ENCODE measurements around the gene ITPK1. TPM values are rescaled to one million over a fixed set of nuclear protein-coding genes. Genes with fewer than 3 reads are reported as not detected.

ITPK1 gene
- total RNA-seq, 1 donor from 2014 or later = 43.0 TPM

DNA sequence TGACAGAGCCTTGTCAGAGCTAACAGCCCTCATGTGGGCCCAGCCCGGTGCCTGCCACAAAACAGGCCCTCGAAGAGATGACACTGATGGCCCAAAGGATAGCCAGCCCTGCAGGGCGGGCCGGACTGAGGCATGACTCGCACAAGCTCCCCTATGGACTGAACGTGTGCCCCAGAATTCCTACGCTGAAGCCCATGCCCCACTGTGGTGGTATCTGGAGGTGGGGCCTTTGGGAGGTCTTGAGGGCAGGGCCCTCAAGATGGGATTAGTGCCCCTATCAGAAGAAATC, 154.2 kb downstream of the ITPK1 start:
- ATAC-seq (ENCODE audit: low read depth) (no peak), DNase-seq (no peak)
- ChIA-PET POLR2A (no interaction called here), CTCF (interaction anchor here (0.8 kb wide), 1 partner anchor 9 kb away, joined by 3 read pairs; no protein-coding TSS in a partner anchor)
- TF ChIP-seq, protein P1, sequence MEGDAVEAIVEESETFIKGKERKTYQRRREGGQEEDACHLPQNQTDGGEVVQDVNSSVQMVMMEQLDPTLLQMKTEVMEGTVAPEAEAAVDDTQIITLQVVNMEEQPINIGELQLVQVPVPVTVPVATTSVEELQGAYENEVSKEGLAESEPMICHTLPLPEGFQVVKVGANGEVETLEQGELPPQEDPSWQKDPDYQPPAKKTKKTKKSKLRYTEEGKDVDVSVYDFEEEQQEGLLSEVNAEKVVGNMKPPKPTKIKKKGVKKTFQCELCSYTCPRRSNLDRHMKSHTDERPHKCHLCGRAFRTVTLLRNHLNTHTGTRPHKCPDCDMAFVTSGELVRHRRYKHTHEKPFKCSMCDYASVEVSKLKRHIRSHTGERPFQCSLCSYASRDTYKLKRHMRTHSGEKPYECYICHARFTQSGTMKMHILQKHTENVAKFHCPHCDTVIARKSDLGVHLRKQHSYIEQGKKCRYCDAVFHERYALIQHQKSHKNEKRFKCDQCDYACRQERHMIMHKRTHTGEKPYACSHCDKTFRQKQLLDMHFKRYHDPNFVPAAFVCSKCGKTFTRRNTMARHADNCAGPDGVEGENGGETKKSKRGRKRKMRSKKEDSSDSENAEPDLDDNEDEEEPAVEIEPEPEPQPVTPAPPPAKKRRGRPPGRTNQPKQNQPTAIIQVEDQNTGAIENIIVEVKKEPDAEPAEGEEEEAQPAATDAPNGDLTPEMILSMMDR (IDR thresholded peaks at IDR 0.05) = no peak
- H3K27me3 Mint-ChIP-seq = no peaks in the 10 kb centered on the region
- H3K27ac Mint-ChIP-seq = no peak overlapping the region
- no peaks in the 10 kb centered on the region for H3K9me3 Mint-ChIP-seq
- H3K4me1 Mint-ChIP-seq = peaks cover 4% of the 10 kb centered on the region
- no peak overlapping the region for H3K4me3 Mint-ChIP-seq
- peaks cover 51% of the 10 kb centered on the region for H3K36me3 Mint-ChIP-seq (ENCODE audit: low read depth)
- intact Hi-C loops (cut with micrococcal nuclease) = no loop called here

DNA sequence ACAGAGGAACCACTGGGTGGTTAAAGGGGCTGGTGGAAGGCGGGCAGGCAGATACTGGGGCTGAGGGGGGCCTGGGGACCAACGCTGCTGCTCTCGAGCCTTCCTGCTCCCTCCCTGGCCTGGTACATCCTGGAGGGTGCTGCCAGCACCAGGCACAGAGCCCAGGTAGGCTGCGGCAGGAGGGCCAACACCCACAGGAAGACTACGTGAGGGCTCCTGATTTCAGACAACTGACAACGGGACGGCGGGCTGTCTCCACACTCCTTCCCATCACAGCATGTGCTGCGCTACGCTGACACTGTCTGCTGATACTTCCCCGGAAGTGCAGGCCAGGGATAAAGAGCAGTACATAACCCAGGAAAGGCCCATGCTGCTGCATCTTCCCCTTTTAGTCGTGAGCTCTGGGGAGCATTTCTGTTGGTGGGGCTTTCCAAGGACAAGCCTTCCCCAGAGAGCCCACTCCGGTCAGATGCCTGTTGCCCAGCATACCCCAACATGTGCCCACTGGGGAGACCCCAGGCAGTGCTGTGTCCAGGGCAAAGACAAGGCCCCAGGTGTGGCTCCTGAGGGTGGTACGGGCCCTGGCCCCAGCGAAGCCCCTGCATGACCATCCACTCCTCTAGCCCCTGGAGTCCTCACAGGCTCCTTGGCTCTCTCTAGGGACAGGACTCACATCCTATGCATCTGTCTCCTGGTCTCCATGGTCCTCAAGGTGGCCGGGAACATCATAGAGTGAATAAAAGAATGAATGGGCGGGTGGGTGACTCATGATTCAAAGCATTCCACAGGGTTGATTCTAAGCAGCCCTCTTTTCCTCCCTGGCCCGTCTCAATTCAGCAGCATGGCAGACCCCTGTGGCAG, 154.8 kb downstream of the ITPK1 start:
- no peak for ATAC-seq (ENCODE audit: low read depth)
- Mint-ChIP-seq H3K36me3 (ENCODE audit: low read depth) (peaks cover 56% of the 10 kb centered on the region), H3K27ac (no peak overlapping the region), H3K4me1 (peaks cover 4% of the 10 kb centered on the region), H3K9me3 (no peaks in the 10 kb centered on the region), H3K4me3 (no peak overlapping the region), H3K27me3 (no peaks in the 10 kb centered on the region)
- no peak for DNase-seq
- intact Hi-C loops (cut with micrococcal nuclease) = no loop called here
- TF ChIP-seq, protein P1 (IDR thresholded peaks at IDR 0.05) = no peak
- ChIA-PET POLR2A (no interaction called here), CTCF (no interaction called here)

DNA sequence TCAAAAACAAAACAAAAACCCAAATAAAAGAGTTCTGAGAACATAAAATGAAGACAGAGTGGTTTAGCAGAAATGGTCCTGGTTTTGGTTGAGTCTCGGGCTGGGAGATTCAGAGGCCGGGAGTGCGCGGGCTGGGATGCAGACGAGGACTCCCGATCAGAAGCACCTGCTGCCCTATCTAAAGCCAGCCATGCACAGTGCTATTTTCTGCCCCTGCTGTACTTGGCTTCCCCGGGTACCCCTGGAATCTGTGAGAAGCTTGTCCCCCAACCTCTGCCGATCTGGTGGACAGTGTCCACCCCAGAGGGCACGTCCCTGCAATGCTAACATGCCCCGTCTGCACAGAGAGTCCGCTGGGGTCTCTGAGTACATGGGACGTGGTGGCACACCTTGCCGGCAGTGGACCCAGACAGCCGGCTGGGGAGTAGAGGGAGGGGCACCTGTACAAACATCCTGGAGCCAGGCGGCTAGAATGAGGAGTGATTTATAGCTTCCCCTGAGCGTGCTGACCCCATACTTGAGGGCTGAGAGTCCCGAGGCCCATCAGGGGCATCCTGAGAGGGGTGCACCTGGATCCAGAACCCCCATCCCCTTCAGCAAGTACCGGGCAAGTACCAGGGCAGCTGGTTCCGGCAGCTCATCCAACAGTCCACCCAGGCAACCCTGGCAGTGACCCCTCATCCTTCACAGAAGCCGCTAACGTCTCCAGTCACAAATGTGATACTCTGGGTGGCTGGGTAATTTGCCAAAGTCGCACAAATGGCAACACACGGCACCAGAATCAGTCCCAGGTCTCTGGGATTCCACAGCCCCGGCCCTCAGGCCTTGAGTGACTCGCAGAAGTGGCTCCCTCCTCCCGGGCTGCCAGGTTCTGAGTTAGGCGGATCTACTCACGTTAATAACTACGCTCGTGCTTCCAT, 155.7 kb downstream of the ITPK1 start:
- peaks cover 58% of the 10 kb centered on the region for H3K36me3 Mint-ChIP-seq (ENCODE audit: low read depth)
- ChIA-PET POLR2A (interaction anchor here (0.6 kb wide), 1 partner anchor 75 kb away, joined by 3 read pairs; no protein-coding TSS in a partner anchor), CTCF (no interaction called here)
- no peaks in the 10 kb centered on the region for H3K9me3 Mint-ChIP-seq
- intact Hi-C loops (cut with micrococcal nuclease) = loop anchor here (10.0 kb wide), 1 partner anchor 585 kb away; no protein-coding TSS in a partner anchor
- H3K27ac Mint-ChIP-seq = no peak overlapping the region
- no peak for DNase-seq
- TF ChIP-seq, protein P1 (IDR thresholded peaks at IDR 0.05) = no peak
- no peak overlapping the region for H3K4me3 Mint-ChIP-seq
- no peak for ATAC-seq (ENCODE audit: low read depth)
- peaks cover 1% of the 10 kb centered on the region for H3K4me1 Mint-ChIP-seq
- no peaks in the 10 kb centered on the region for H3K27me3 Mint-ChIP-seq

DNA sequence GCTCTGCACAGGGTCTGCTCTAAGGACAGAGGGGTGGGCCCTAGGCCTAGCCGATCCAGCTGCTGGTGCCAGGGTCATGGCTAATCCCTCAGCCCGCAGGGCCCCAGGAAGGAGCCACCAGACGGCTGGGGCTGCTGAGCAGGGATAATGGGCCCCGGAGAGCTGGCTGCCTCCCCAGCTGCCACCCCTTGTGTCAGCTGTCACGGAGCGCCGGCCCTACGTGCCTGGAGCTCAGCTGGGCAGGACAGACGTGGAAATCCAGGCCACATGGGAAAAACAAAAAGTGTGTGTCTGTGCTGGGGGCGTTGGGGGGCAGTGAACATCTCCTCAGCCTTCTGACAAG, 156.6 kb downstream of the ITPK1 start:
- ChIA-PET POLR2A (interaction anchor here (0.6 kb wide), 1 partner anchor 75 kb away, joined by 3 read pairs; no protein-coding TSS in a partner anchor), CTCF (no interaction called here)
- TF ChIP-seq, protein P1 (IDR thresholded peaks at IDR 0.05) = no peak
- no peak overlapping the region for H3K4me3 Mint-ChIP-seq
- no peaks in the 10 kb centered on the region for H3K4me1 Mint-ChIP-seq
- ATAC-seq (ENCODE audit: low read depth) (no peak), DNase-seq (no peak)
- no peak overlapping the region for H3K27ac Mint-ChIP-seq
- no peaks in the 10 kb centered on the region for H3K27me3 Mint-ChIP-seq
- intact Hi-C loops (cut with micrococcal nuclease) = loop anchor here (10.0 kb wide), 1 partner anchor 586 kb away; no protein-coding TSS in a partner anchor
- H3K9me3 Mint-ChIP-seq = no peaks in the 10 kb centered on the region
- H3K36me3 Mint-ChIP-seq (ENCODE audit: low read depth) = peaks cover 64% of the 10 kb centered on the region

All from activated B cell treated with CpG ODN at 0.5 μM for 24 hours (primary cell).